GM12878 (cell line): Measurements from ENCODE around the gene PDZRN3. TPM values are rescaled to one million over a fixed set of nuclear protein-coding genes. Genes with fewer than 3 reads are reported as not detected.

Source experiments
- ATAC-seq: fragments of 200-7000 bp; cut with Tn5 transposase; 3 replicates; pipeline ENCODE4 v1.9.1; 2020; ENCODE audit warnings: mild to moderate bottlenecking, moderate library complexity
- BruUV-seq: library from RNA; stranded (reverse); fragments of 400-500 nt; replicated peaks from 2 replicates; lab custom pipeline; 2021; lab: Mats Ljungman, UMichigan
- CTCF ChIA-PET: fragments of 300-600 bp; sonication (Branson Sonifier 250); formaldehyde crosslinking; extraction: SDS; loops from one replicate; lab custom pipeline; 2021; ENCODE audit warnings: inconsistent platforms; lab: Yijun Ruan, JAX
- POLR2A ChIA-PET: fragments of 350-600 bp; formaldehyde crosslinking; extraction: SDS; loops from one replicate; lab custom pipeline; 2021; ENCODE audit warnings: inconsistent platforms; lab: Charles Lee
- RAD21 ChIA-PET: fragments of 300-600 bp; sonication (Branson Sonifier 250); formaldehyde crosslinking; loops from one replicate; lab custom pipeline; 2023; ENCODE audit warnings: antibody characterized with exemption; ENCODE audit not compliant: unreplicated experiment; lab: Charles Lee
- SMC1A ChIA-PET: fragments of 300-600 bp; sonication (Branson Sonifier 250); formaldehyde crosslinking; loops from one replicate; lab custom pipeline; 2023; ENCODE audit not compliant: unreplicated experiment, uncharacterized antibody; lab: Charles Lee
- DNase-seq: peaks from one replicate; pipeline ENCODE4 v3.0.0-alpha.2; 2011; ENCODE audit warnings: low read depth, low spot score
- FAIRE-seq: peaks from 3 replicates; lab custom pipeline; 2011; peaks lifted over from hg19 to GRCh38; lab: Jason Lieb, UNC
- H2AFZ ChIP-seq: 2 replicates; pipeline ENCODE4 v1.6.0; 2011; ENCODE audit warnings: low read depth, low read length, control low read depth; ENCODE audit not compliant: control insufficient read depth
- H3K27ac ChIP-seq: 2 replicates; pipeline ENCODE4 v1.5.1; 2011; ENCODE audit warnings: control low read depth; ENCODE audit not compliant: control insufficient read depth, insufficient read depth
- H3K27me3 ChIP-seq, 2 experiments: replicated peaks in 1 of 2; 2 replicates each; pipeline versions ENCODE4 v1.6.0 to v1.6.1; 2011; ENCODE audit warnings: low read length in 1 of 2; ENCODE audit not compliant: control insufficient read depth in 2 of 2, insufficient read depth in 2 of 2
- H3K36me3 ChIP-seq, 2 experiments: 2 replicates each; pipeline ENCODE4 v1.5.1; 2011; ENCODE audit warnings: low read length in 1 of 2; ENCODE audit not compliant: control insufficient read depth in 2 of 2, insufficient read depth in 2 of 2
- H3K4me1 ChIP-seq: 2 replicates; pipeline ENCODE4 v1.6.1; 2011; ENCODE audit warnings: mild to moderate bottlenecking, low read length, moderate library complexity, mixed read lengths; ENCODE audit not compliant: control insufficient read depth, insufficient read depth
- H3K4me2 ChIP-seq: 2 replicates; pipeline ENCODE4 v1.6.0; 2011; ENCODE audit warnings: control low read depth; ENCODE audit not compliant: control insufficient read depth, insufficient read depth
- H3K4me3 ChIP-seq: fragments of 200-600 bp; sonication (generic); 2 replicates; pipeline ENCODE4 v1.5.1; 2016
- H3K79me2 ChIP-seq: 2 replicates; pipeline ENCODE4 v1.6.0; 2011; ENCODE audit warnings: low read length; ENCODE audit not compliant: control insufficient read depth, insufficient read depth
- H3K9ac ChIP-seq: 2 replicates; pipeline ENCODE4 v1.8.0; 2011; ENCODE audit warnings: low read length, control low read depth, mixed read lengths; ENCODE audit not compliant: control insufficient read depth, insufficient read depth
- H3K9me3 ChIP-seq: replicated peaks from 3 replicates; pipeline ENCODE4 v1.5.1; 2011; ENCODE audit warnings: mild to moderate bottlenecking, low read length; ENCODE audit not compliant: control insufficient read depth, insufficient read depth
- H4K20me1 ChIP-seq: 2 replicates; pipeline ENCODE4 v1.6.0; 2011; ENCODE audit not compliant: control insufficient read depth, insufficient read depth
- CREM ChIP-seq: IDR thresholded peaks from 2 replicates; pipeline ENCODE4 v1.6.1; 2014; ENCODE audit warnings: antibody characterized with exemption, low read depth
- DPF2 ChIP-seq: fragments of 450-650 bp; IDR thresholded peaks from 2 replicates; pipeline ENCODE4 v1.6.1; 2017; ENCODE audit warnings: mild to moderate bottlenecking
- FOXK2 ChIP-seq: fragments of 450-650 bp; IDR thresholded peaks from 2 replicates; pipeline ENCODE4 v1.6.1; 2017; ENCODE audit warnings: mild to moderate bottlenecking, moderate library complexity
- HDAC6 ChIP-seq: fragments of 200-600 bp; sonication (generic); IDR thresholded peaks from one replicate; pipeline ENCODE4 v1.8.0; 2017; ENCODE audit warnings: antibody characterized with exemption; ENCODE audit not compliant: unreplicated experiment
- JUNB ChIP-seq: IDR thresholded peaks from 2 replicates; pipeline ENCODE4 v1.6.1; 2016; ENCODE audit warnings: antibody characterized with exemption, mild to moderate bottlenecking
- KAT2A ChIP-seq: conservative IDR thresholded peaks from 2 replicates; pipeline ENCODE4 v1.6.1; 2011; ENCODE audit warnings: low read depth, low read length; ENCODE audit not compliant: control insufficient read depth
- MTA2 ChIP-seq: fragments of 450-650 bp; IDR thresholded peaks from 2 replicates; pipeline ENCODE4 v1.6.1; 2016; ENCODE audit warnings: low read depth, mild to moderate bottlenecking, moderate library complexity
- MYB ChIP-seq: fragments of 150-350 bp; IDR thresholded peaks from 2 replicates; pipeline ENCODE4 v1.6.1; 2014; ENCODE audit warnings: mild to moderate bottlenecking, low read depth, low read length, borderline replicate concordance
- NRF1 ChIP-seq: conservative IDR thresholded peaks from 2 replicates; pipeline ENCODE4 v1.6.1; 2011; ENCODE audit warnings: mild to moderate bottlenecking, low read depth, low read length, improper control_type of control experiment
- PAX5 ChIP-seq: IDR thresholded peaks from 2 replicates; pipeline ENCODE4 v1.6.1; 2011; ENCODE audit warnings: low read depth, low read length, borderline replicate concordance
- POLR2AphosphoS2 ChIP-seq: IDR thresholded peaks from 2 replicates; pipeline ENCODE4 v1.6.1; 2011; ENCODE audit warnings: low read depth, mild to moderate bottlenecking, low read length, improper control_type of control experiment, moderate library complexity
- RCOR1 ChIP-seq: conservative IDR thresholded peaks from 2 replicates; pipeline ENCODE4 v1.6.1; 2012; ENCODE audit warnings: low read depth, low read length, improper control_type of control experiment
- SIN3A ChIP-seq: IDR thresholded peaks from 2 replicates; pipeline ENCODE4 v1.6.1; 2012; ENCODE audit warnings: low read depth, low read length, improper control_type of control experiment
- TBL1XR1 ChIP-seq: IDR thresholded peaks from 2 replicates; pipeline ENCODE4 v1.6.1; 2012; ENCODE audit warnings: low read depth, low read length, improper control_type of control experiment
- in situ Hi-C: fragments of 300-500 bp; cut with MboI; formaldehyde crosslinking; loops from 9 replicates; pipeline ENCODE4 v1.14.3; 2018; ENCODE audit warnings: mixed read lengths
- intact Hi-C: fragments of 100-400 bp; cut with micrococcal nuclease; formaldehyde crosslinking; loops from one replicate; pipeline ENCODE4 v1.14.2; 2022; ENCODE audit not compliant: unreplicated experiment
- polyA plus RNA-seq, 11 experiments: library from polyadenylated mRNA; depleted of rRNA in 4 of 11; unstranded in 6 of 11; stranded (reverse) in 5 of 11; fragments of >200 nt; fragmentation: Nextera tagmentation in 4 of 11; fragmentation: Illumina TruSeq in 1 of 11; extraction: Ambion mirVana in 4 of 11; extraction: Trizol in 1 of 11; gene quantifications; 1 replicate in 1 of 11; 2 replicates in 10 of 11; pipeline versions ENCODE4 v1.2.1 to v1.2.3, GENCODE V29; 2011 to 2016; ENCODE audit warnings: inconsistent platforms in 2 of 11, missing spikeins in 2 of 11, low read depth in 1 of 11
- total RNA-seq, 4 experiments: library from RNA; depleted of rRNA in 3 of 4; stranded (reverse); fragments of >200 nt in 3 of 4; fragmentation: Illumina TruSeq in 1 of 4; extraction: Trizol in 1 of 4; gene quantifications; 2 replicates each; pipeline versions ENCODE4 v1.2.1 to v1.2.3, GENCODE V29; 2013 to 2021
- TF ChIP-seq, protein P1 (sequence below): fragments of 450-650 bp; IDR thresholded peaks from 2 replicates; pipeline ENCODE4 v1.6.1; 2017; ENCODE audit warnings: low read depth, mild to moderate bottlenecking, moderate library complexity
- TF ChIP-seq, protein P2 (sequence below): fragments of 150-350 bp; IDR thresholded peaks from 2 replicates; pipeline ENCODE4 v1.6.1; 2014; ENCODE audit warnings: mild to moderate bottlenecking, low read depth, low read length
- TF ChIP-seq, protein P3 (sequence below): fragments of 450-650 bp; IDR thresholded peaks from 2 replicates; pipeline ENCODE4 v1.6.1; 2017; ENCODE audit warnings: mild to moderate bottlenecking, moderate library complexity
- TF ChIP-seq, protein P4 (sequence below): fragments of 450-650 bp; IDR thresholded peaks from 2 replicates; pipeline ENCODE4 v1.6.1; 2018; ENCODE audit warnings: borderline replicate concordance, mild to moderate bottlenecking; ENCODE audit not compliant: partially characterized antibody

PDZRN3 gene
- total and polyA plus RNA-seq, 10 of the 15 experiments (the other 5 are each of a cell fraction or from before 2014, with no cell fraction given) = 0.07 to 0.37 (median 0.12) TPM; not detected in 6

DNA sequence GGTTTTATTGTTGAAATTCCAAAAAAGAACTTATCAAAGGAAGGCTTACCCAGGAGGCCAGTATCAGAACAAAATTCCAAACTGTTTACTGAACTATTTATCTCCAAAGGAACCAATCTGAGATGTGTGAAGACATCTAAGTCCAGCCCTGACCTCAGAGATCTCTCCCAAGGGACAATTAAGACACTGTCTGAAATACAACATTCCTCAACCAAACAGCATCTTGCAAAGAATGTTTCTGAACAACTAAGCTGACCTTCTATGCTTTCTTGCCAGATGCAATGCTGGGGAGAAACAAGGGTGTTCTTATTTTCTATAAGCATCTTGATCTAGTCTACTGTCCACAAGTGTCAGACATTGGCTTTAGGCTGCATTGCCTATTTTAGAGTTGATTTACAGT, 13.6 kb downstream of the PDZRN3 start:
- in situ Hi-C loops = no loop called here

More for the DNA sequence above, 13.6 kb downstream of the PDZRN3 start:
- SMC1A ChIA-PET = no interaction called here
- CTCF ChIA-PET = no interaction called here
- BruUV-seq = no TSS peak
- Histone ChIP-seq H3K36me3 (no peaks in the 10 kb centered on the region), H3K27me3 (no peaks in the 10 kb centered on the region), H3K9ac (no peak overlapping the region), H3K27ac (no peak overlapping the region), H3K4me2 (no peak overlapping the region), H3K9me3 (no peaks in the 10 kb centered on the region), H3K4me1 (no peaks in the 10 kb centered on the region), H3K4me3 (no peak overlapping the region), H2AFZ (no peak overlapping the region), H3K79me2 (no peaks in the 10 kb centered on the region), H4K20me1 (no peaks in the 10 kb centered on the region)
- POLR2A ChIA-PET = no interaction called here
- TF ChIP-seq PAX5 (no peak), CREM (no peak), KAT2A (no peak), MTA2 (no peak), FOXK2 (no peak), JUNB (no peak), HDAC6 (no peak), DPF2 (no peak), POLR2AphosphoS2 (no peak), TBL1XR1 (no peak), SIN3A (no peak), MYB (no peak), NRF1 (no peak), RCOR1 (no peak)
- TF ChIP-seq, protein P1, sequence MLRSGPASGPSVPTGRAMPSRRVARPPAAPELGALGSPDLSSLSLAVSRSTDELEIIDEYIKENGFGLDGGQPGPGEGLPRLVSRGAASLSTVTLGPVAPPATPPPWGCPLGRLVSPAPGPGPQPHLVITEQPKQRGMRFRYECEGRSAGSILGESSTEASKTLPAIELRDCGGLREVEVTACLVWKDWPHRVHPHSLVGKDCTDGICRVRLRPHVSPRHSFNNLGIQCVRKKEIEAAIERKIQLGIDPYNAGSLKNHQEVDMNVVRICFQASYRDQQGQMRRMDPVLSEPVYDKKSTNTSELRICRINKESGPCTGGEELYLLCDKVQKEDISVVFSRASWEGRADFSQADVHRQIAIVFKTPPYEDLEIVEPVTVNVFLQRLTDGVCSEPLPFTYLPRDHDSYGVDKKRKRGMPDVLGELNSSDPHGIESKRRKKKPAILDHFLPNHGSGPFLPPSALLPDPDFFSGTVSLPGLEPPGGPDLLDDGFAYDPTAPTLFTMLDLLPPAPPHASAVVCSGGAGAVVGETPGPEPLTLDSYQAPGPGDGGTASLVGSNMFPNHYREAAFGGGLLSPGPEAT = no peak
- TF ChIP-seq, protein P2, sequence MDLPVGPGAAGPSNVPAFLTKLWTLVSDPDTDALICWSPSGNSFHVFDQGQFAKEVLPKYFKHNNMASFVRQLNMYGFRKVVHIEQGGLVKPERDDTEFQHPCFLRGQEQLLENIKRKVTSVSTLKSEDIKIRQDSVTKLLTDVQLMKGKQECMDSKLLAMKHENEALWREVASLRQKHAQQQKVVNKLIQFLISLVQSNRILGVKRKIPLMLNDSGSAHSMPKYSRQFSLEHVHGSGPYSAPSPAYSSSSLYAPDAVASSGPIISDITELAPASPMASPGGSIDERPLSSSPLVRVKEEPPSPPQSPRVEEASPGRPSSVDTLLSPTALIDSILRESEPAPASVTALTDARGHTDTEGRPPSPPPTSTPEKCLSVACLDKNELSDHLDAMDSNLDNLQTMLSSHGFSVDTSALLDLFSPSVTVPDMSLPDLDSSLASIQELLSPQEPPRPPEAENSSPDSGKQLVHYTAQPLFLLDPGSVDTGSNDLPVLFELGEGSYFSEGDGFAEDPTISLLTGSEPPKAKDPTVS = no peak
- TF ChIP-seq, protein P3, sequence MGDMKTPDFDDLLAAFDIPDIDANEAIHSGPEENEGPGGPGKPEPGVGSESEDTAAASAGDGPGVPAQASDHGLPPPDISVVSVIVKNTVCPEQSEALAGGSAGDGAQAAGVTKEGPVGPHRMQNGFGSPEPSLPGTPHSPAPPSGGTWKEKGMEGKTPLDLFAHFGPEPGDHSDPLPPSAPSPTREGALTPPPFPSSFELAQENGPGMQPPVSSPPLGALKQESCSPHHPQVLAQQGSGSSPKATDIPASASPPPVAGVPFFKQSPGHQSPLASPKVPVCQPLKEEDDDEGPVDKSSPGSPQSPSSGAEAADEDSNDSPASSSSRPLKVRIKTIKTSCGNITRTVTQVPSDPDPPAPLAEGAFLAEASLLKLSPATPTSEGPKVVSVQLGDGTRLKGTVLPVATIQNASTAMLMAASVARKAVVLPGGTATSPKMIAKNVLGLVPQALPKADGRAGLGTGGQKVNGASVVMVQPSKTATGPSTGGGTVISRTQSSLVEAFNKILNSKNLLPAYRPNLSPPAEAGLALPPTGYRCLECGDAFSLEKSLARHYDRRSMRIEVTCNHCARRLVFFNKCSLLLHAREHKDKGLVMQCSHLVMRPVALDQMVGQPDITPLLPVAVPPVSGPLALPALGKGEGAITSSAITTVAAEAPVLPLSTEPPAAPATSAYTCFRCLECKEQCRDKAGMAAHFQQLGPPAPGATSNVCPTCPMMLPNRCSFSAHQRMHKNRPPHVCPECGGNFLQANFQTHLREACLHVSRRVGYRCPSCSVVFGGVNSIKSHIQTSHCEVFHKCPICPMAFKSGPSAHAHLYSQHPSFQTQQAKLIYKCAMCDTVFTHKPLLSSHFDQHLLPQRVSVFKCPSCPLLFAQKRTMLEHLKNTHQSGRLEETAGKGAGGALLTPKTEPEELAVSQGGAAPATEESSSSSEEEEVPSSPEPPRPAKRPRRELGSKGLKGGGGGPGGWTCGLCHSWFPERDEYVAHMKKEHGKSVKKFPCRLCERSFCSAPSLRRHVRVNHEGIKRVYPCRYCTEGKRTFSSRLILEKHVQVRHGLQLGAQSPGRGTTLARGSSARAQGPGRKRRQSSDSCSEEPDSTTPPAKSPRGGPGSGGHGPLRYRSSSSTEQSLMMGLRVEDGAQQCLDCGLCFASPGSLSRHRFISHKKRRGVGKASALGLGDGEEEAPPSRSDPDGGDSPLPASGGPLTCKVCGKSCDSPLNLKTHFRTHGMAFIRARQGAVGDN = no peak
- TF ChIP-seq, protein P4, sequence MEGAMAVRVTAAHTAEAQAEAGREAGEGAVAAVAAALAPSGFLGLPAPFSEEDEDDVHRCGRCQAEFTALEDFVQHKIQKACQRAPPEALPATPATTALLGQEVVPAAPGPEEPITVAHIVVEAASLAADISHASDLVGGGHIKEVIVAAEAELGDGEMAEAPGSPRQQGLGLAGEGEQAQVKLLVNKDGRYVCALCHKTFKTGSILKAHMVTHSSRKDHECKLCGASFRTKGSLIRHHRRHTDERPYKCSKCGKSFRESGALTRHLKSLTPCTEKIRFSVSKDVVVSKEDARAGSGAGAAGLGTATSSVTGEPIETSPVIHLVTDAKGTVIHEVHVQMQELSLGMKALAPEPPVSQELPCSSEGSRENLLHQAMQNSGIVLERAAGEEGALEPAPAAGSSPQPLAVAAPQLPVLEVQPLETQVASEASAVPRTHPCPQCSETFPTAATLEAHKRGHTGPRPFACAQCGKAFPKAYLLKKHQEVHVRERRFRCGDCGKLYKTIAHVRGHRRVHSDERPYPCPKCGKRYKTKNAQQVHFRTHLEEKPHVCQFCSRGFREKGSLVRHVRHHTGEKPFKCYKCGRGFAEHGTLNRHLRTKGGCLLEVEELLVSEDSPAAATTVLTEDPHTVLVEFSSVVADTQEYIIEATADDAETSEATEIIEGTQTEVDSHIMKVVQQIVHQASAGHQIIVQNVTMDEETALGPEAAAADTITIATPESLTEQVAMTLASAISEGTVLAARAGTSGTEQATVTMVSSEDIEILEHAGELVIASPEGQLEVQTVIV = no peak
- DNase-seq (no peak), FAIRE-seq (no peak), ATAC-seq (no peak)
- RAD21 ChIA-PET = no interaction called here
- intact Hi-C loops = no loop called here
